Spinal cord (tissue), 10 donors: ENCODE measurements around the gene GFI1. TPM values are rescaled to one million over a fixed set of nuclear protein-coding genes. Genes with fewer than 3 reads are reported as not detected.

Experiments
- DNase-seq, 6 donors: peaks; one replicate each; pipeline versions ENCODE4 v3.0.0 to v3.0.0-alpha.2; 2013 to 2015; ENCODE audit warnings: low spot score in 6 of 6, low read depth in 4 of 6
- H3K27ac ChIP-seq: one replicate; pipeline ENCODE4 v1.5.1; 2013; ENCODE audit warnings: low read depth, low read length, control low read depth
- H3K27me3 ChIP-seq: one replicate; pipeline ENCODE4 v1.6.1; 2013; ENCODE audit warnings: low read length; ENCODE audit not compliant: control insufficient read depth, insufficient read depth
- H3K36me3 ChIP-seq: one replicate; pipeline ENCODE4 v1.6.1; 2013; ENCODE audit warnings: low read length; ENCODE audit not compliant: control insufficient read depth, insufficient read depth
- H3K4me1 ChIP-seq: one replicate; pipeline ENCODE4 v1.6.1; 2013; ENCODE audit warnings: low read length; ENCODE audit not compliant: control insufficient read depth, insufficient read depth
- H3K4me3 ChIP-seq: one replicate; pipeline ENCODE4 v1.5.1; 2013; ENCODE audit warnings: low read depth, low read length, control low read depth
- H3K9me3 ChIP-seq: one replicate; pipeline ENCODE4 v1.6.1; 2013; ENCODE audit warnings: low read length; ENCODE audit not compliant: control insufficient read depth, insufficient read depth
- WGBS: methylation state at CpG from one replicate; pipeline ENCODE4 v1.1.5; 2013; ENCODE audit warnings: missing lambda C conversion rate; ENCODE audit not compliant: insufficient coverage; 5-methylcytosine and 5-hydroxymethylcytosine counted together
- polyA plus RNA-seq, 2 donors: library from polyadenylated mRNA; unstranded; fragments of 120-200 nt; gene quantifications; one replicate each; pipeline ENCODE4 v1.2.1, GENCODE V29; 2013; ENCODE audit not compliant: insufficient read length in 2 of 2
- total RNA-seq, 2 donors: library from RNA; depleted of rRNA in 1 of 2; stranded (reverse); fragments of 120-200 nt in 1 of 2; fragments of >200 nt in 1 of 2; gene quantifications; one replicate each; pipeline versions ENCODE4 v1.2.3 to v1.2.4, GENCODE V29; 2013 to 2014
- donor health status: healthy.

Gene GFI1
- total and polyA plus RNA-seq, 4 donors: 0.16 to 1.2 (median 0.35) TPM

- peak in 2 of 6 donors; percentile 23 to 30 for DNase-seq
- Histone ChIP-seq H3K27me3 (peaks cover 89% of the 10 kb centered on the region), H3K4me3 (no peak overlapping the region), H3K27ac (no peak overlapping the region), H3K4me1 (peaks cover 62% of the 10 kb centered on the region), H3K9me3 (no peaks in the 10 kb centered on the region), H3K36me3 (no peaks in the 10 kb centered on the region)
- WGBS: 7% methylated on average over 5 of the region's 12 CpGs
Observed at GRCh38 chr1:92481599-92481925, 5.2 kb downstream of the GFI1 start.

GRCh38 chr1:92480813-92481598 is 5.7 kb downstream of the GFI1 start:
- Histone ChIP-seq H3K4me3 (no peak overlapping the region), H3K27me3 (peaks cover 89% of the 10 kb centered on the region), H3K9me3 (no peaks in the 10 kb centered on the region), H3K27ac (no peak overlapping the region), H3K4me1 (peaks cover 60% of the 10 kb centered on the region), H3K36me3 (no peaks in the 10 kb centered on the region)
- 3% methylated on average over 60 of the region's 65 CpGs for WGBS
- peak in 2 of 6 donors; percentile 13 to 17 for DNase-seq

GRCh38 chr1:92480200-92480812 is 6.4 kb downstream of the GFI1 start:
- peak in 1 of 6 donors; percentile 17 for DNase-seq
- no peaks in the 10 kb centered on the region for H3K36me3 ChIP-seq
- no peak overlapping the region for H3K4me3 ChIP-seq
- H3K4me1 ChIP-seq: peaks cover 53% of the 10 kb centered on the region
- WGBS: 6% methylated on average over 57 of the region's 59 CpGs
- no peaks in the 10 kb centered on the region for H3K9me3 ChIP-seq
- peaks cover 88% of the 10 kb centered on the region for H3K27me3 ChIP-seq
- H3K27ac ChIP-seq: no peak overlapping the region

- H3K9me3 ChIP-seq: no peaks in the 10 kb centered on the region
- peaks cover 81% of the 10 kb centered on the region for H3K27me3 ChIP-seq
- peaks cover 46% of the 10 kb centered on the region for H3K4me1 ChIP-seq
- no peaks in the 10 kb centered on the region for H3K36me3 ChIP-seq
- no peak for DNase-seq
- H3K27ac ChIP-seq: no peak overlapping the region
- H3K4me3 ChIP-seq: no peak overlapping the region
- WGBS: 80% methylated on average over 6 of the region's 9 CpGs
Observed at GRCh38 chr1:92479587-92479986, 7.1 kb downstream of the GFI1 start.

- no CpG with 5 or more reads among the region's 3 CpGs for WGBS
- no peaks in the 10 kb centered on the region for H3K9me3 ChIP-seq
- H3K27me3 ChIP-seq: peaks cover 74% of the 10 kb centered on the region
- no peaks in the 10 kb centered on the region for H3K36me3 ChIP-seq
- H3K4me3 ChIP-seq: no peak overlapping the region
- H3K27ac ChIP-seq: no peak overlapping the region
- no peak for DNase-seq
- H3K4me1 ChIP-seq: peaks cover 34% of the 10 kb centered on the region
Observed at GRCh38 chr1:92478393-92478792, 8.3 kb downstream of the GFI1 start.

DNA sequence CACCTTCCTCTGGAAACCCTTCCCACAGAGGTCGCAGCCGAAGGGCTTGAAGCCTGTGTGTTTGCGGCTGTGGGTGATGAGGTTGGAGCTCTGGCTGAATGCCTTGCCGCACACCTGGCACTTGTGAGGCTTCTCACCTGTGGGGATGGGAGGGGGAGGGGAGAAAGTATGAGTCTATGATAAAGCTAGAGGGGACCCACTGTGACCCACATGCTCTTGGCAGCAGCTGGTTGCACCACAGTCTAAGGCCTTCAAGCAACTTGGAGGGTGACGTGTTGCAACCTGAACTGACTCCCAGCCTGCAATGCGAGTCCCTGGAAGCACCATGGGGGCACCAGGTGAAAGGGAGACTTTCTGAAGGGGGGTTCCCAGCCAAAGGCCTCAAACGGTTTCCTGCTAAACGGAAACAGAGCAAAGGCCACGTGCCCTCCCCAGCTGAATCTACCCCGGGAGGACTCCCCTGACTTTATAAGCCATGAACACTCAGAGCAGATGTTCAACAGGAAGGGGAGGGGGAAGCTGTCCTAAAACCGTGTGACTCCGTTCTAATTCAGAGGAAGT is 10.6 kb downstream of the GFI1 start:
- Histone ChIP-seq H3K9me3 (no peaks in the 10 kb centered on the region), H3K27me3 (peaks cover 51% of the 10 kb centered on the region), H3K4me1 (peaks cover 12% of the 10 kb centered on the region), H3K27ac (no peak overlapping the region), H3K36me3 (no peaks in the 10 kb centered on the region), H3K4me3 (no peak overlapping the region)
- WGBS: 76% methylated on average over 5 of the region's 12 CpGs
- no peak for DNase-seq

DNA sequence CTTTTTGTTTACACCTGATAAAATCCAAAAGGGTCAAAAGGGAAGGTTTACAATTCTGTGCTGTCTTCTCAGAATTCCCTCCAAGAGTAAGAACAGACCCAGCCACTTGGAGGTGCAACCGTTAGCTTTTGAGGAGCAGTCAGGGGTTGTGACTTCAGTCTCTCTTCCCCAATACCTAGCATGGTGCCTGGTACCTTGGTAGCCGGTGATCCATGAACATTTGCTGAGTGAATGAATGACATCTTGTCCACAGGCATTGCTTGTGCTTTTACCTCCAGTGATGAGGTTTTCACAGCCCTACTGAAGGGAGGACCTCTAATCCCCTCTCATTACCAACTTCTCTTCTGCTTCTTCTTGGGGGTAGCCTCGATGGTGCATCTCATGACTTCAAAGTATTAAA is 11.7 kb downstream of the GFI1 start:
- H3K27me3 ChIP-seq: peaks cover 40% of the 10 kb centered on the region
- peaks cover 1% of the 10 kb centered on the region for H3K4me1 ChIP-seq
- WGBS: 88% methylated on average over 2 of the region's 3 CpGs
- DNase-seq: no peak
- H3K9me3 ChIP-seq: no peaks in the 10 kb centered on the region
- H3K27ac ChIP-seq: no peak overlapping the region
- no peak overlapping the region for H3K4me3 ChIP-seq
- no peaks in the 10 kb centered on the region for H3K36me3 ChIP-seq

DNA sequence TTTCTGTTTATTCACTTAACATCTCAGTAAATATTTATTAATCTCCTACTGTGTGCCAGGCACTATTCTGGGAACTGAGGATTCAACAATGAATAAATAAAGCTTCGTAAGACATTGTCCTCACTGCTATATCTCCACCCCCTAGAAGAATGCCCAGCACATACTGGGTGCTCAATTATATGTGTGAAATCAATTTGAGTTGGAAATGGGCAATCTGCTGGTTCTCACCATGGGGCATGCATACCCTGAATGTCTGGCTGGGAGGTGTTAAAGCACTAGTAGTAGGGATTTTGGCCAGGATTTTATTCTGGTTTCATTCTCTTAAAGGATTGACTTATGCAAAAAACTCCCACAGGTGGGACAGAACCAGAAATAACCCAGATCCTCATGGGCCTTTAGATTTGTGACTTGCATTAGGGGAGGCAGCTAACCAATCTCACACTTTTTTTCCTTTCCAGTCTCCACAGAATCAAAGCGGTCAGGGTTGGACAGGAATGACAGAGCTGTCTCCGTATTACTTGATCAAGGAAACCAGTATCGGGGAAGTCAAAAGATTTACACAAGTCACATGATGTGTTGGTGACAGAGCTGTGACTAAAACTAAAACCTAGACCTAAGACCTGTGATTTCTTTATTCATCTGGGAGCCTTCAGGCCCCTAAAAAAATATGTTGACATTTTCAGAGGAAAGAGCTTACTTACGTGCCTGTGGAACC is 12.8 kb downstream of the GFI1 start:
- H3K36me3 ChIP-seq: no peaks in the 10 kb centered on the region
- peaks cover 29% of the 10 kb centered on the region for H3K27me3 ChIP-seq
- H3K27ac ChIP-seq: no peak overlapping the region
- H3K4me3 ChIP-seq: no peak overlapping the region
- no peaks in the 10 kb centered on the region for H3K9me3 ChIP-seq
- no peaks in the 10 kb centered on the region for H3K4me1 ChIP-seq
- DNase-seq: no peak
- WGBS: 72% methylated on average over 2 of the region's 5 CpGs

DNA sequence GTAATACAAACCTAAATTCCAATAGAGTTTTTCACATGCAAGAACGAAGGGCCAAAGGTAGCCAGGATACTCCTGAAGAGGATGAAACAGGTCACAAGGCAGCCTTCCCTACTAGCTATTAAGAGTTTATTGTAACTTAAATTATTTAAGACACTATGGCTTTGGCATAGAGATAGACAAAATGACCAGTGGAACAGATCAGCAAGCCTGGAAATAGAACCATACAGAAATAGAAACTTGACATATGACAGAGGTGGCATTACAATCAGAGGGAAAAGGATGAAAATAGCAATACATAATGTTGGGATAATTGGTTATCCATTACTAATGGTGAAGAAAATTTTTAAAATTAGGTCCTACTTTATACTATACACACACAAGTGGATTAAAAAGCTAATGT is 16.5 kb downstream of the GFI1 start:
- DNase-seq: no peak
- Histone ChIP-seq H3K27ac (no peak overlapping the region), H3K36me3 (no peaks in the 10 kb centered on the region), H3K4me1 (no peaks in the 10 kb centered on the region), H3K4me3 (no peak overlapping the region), H3K27me3 (peaks cover 4% of the 10 kb centered on the region), H3K9me3 (no peaks in the 10 kb centered on the region)
- no CpG with 5 or more reads among the region's 1 CpG for WGBS
